OCI-LY1 (cell line): ENCODE data around the gene CACNB3.

Experiments
- EZH2 ChIP-seq: fragments of 200-600 bp; sonication (generic), shearing (Covaris generic); IDR thresholded peaks from 2 replicates; pipeline ENCODE4 v1.8.0; 2017; ENCODE audit warnings: borderline replicate concordance, mixed run types, mild to moderate bottlenecking, antibody characterized with exemption, low read length, moderate library complexity, mixed read lengths
- TF ChIP-seq, protein P1 (sequence below): fragments of 200-600 bp; sonication (generic), shearing (Covaris generic); IDR thresholded peaks from 2 replicates; pipeline ENCODE4 v1.5.1; 2017; ENCODE audit warnings: mild to moderate bottlenecking, antibody characterized with exemption, low read length, moderate library complexity, mixed read lengths

DNA sequence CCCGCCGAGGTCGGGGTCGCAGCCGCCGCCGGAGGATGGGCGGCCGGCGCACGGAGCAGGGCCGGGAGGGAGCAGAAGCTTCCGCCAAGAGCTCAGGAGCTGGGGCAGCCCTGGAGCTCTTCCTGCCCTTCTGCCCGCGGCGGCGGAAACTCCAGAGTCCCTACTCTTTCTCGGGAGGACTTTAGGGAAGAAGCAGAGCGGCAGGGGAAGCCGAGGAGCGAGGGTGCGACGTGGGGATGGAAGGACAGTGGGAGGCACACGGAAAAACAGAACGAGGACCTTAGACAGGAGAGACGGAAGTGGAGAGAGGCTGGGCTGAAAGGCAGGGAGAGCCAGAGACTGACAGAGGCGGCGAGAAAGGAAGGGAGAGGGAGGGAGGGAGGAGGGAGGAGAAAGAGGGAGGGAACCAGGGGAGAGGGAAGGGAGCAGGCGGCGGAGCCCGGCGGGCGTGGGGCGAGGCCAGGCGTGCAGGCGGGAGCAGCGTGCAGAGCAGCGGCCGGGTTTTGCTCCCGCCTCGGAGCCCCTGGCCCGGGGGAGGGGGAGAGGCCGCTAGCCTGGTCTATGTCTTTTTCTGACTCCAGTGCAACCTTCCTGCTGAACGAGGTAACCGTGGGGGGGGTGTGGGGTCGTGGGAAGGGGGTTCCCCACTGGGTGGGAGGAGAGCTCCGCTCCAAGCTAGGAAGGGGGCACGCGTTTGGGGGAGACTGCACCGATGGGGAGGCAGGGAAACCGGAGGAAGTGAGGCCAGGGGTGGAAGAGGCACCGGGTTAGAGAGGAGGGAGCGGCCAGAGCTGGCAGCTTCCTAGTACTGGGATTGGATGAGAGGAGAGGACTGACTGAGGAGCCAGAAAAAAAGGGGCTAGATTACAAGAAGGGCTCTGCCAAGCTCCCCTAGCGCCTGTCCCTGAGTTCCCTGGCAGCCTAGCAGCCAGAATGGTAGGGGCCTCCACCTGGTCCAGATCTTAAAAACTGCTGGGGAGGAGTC lies 2.9 kb upstream of the CACNB3 start:
- TF ChIP-seq, protein P1, sequence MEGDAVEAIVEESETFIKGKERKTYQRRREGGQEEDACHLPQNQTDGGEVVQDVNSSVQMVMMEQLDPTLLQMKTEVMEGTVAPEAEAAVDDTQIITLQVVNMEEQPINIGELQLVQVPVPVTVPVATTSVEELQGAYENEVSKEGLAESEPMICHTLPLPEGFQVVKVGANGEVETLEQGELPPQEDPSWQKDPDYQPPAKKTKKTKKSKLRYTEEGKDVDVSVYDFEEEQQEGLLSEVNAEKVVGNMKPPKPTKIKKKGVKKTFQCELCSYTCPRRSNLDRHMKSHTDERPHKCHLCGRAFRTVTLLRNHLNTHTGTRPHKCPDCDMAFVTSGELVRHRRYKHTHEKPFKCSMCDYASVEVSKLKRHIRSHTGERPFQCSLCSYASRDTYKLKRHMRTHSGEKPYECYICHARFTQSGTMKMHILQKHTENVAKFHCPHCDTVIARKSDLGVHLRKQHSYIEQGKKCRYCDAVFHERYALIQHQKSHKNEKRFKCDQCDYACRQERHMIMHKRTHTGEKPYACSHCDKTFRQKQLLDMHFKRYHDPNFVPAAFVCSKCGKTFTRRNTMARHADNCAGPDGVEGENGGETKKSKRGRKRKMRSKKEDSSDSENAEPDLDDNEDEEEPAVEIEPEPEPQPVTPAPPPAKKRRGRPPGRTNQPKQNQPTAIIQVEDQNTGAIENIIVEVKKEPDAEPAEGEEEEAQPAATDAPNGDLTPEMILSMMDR, result no peak
- TF ChIP-seq EZH2, result no peak
